Chondrocyte (in vitro differentiated cells): Measurements from ENCODE around the gene MYL6B. TPM values are rescaled to one million over a fixed set of nuclear protein-coding genes. Genes with fewer than 3 reads are reported as not detected.
A peak's percentile ranks its signal among the peaks of the same experiment; 100 is the strongest.

ENCODE experiments used
- DNase-seq: peaks from one replicate; pipeline ENCODE4 v3.0.0; 2021; ENCODE audit warnings: mixed read lengths, low spot score
- H3K27ac Mint-ChIP-seq: one replicate; pipeline ENCODE4 v1.8.0; 2021; ENCODE audit warnings: mild to moderate bottlenecking, moderate library complexity, mixed read lengths; ENCODE audit not compliant: unreplicated experiment
- H3K27me3 Mint-ChIP-seq: 2 replicates; pipeline ENCODE4 v1.8.0; 2021; ENCODE audit warnings: low read depth, mixed read lengths
- H3K36me3 Mint-ChIP-seq: 2 replicates; pipeline ENCODE4 v1.8.0; 2021; ENCODE audit warnings: low read depth, mixed read lengths
- H3K4me1 Mint-ChIP-seq: 2 replicates; pipeline ENCODE4 v1.8.0; 2021; ENCODE audit warnings: low read depth, mild to moderate bottlenecking, mixed read lengths
- H3K4me3 Mint-ChIP-seq: one replicate; pipeline ENCODE4 v1.8.0; 2021; ENCODE audit warnings: mild to moderate bottlenecking, moderate library complexity, mixed read lengths; ENCODE audit not compliant: unreplicated experiment
- H3K9me3 Mint-ChIP-seq: 2 replicates; pipeline ENCODE4 v1.8.0; 2021; ENCODE audit warnings: low read depth, mixed read lengths
- total RNA-seq: library from RNA; stranded (reverse); gene quantifications from 3 replicates; pipeline ENCODE4 v1.2.1, GENCODE V29; 2021
- TF ChIP-seq, protein P1 (sequence below): fragments of 200-600 bp; sonication (generic); IDR thresholded peaks from 2 replicates; pipeline ENCODE4 v1.5.0; 2021; ENCODE audit warnings: antibody characterized with exemption, mild to moderate bottlenecking, moderate library complexity

MYL6B gene
- total RNA-seq, 1 donor from 2014 or later = 70.5 TPM

DNA sequence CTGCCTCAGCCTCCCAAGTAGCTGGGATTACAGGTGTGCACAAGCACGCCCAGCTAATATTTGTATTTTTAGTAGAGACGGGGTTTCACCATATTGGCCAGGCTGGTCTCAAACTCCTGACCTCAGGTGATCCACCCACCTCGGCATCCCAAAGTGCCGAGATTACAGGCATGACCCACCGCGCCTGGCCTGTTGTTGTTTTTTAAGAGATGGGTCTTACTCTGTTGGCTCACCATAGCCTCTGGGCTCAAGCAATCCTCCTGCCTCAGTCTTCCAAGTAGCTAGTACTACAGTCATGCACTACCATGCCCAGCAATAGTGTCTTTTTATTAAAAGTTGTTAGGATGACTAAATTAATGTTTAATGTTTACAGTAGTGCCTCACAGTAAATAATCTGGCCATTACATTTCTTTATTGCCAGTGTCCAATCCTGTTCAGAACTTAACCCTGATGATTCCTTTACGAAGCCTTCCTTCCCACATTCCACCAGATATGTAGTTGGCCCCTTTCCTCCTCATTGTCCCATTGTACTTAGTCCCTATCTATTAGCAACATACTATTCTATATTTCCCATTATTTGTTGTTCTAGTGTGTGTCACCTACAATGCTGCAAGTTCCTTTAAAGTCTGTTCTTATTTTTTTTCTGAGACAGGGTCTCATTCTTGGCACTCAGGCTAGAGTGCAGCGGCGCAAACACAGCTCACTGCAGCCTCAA, 45.7 kb downstream of the MYL6B start:
- Mint-ChIP-seq H3K36me3 (no peaks in the 10 kb centered on the region), H3K27me3 (no peaks in the 10 kb centered on the region), H3K27ac (peak overlapping the region; percentile 91), H3K9me3 (no peaks in the 10 kb centered on the region), H3K4me3 (no peak overlapping the region), H3K4me1 (peaks cover 23% of the 10 kb centered on the region)
- DNase-seq = no peak
- TF ChIP-seq, protein P1, sequence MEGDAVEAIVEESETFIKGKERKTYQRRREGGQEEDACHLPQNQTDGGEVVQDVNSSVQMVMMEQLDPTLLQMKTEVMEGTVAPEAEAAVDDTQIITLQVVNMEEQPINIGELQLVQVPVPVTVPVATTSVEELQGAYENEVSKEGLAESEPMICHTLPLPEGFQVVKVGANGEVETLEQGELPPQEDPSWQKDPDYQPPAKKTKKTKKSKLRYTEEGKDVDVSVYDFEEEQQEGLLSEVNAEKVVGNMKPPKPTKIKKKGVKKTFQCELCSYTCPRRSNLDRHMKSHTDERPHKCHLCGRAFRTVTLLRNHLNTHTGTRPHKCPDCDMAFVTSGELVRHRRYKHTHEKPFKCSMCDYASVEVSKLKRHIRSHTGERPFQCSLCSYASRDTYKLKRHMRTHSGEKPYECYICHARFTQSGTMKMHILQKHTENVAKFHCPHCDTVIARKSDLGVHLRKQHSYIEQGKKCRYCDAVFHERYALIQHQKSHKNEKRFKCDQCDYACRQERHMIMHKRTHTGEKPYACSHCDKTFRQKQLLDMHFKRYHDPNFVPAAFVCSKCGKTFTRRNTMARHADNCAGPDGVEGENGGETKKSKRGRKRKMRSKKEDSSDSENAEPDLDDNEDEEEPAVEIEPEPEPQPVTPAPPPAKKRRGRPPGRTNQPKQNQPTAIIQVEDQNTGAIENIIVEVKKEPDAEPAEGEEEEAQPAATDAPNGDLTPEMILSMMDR = no peak

DNA sequence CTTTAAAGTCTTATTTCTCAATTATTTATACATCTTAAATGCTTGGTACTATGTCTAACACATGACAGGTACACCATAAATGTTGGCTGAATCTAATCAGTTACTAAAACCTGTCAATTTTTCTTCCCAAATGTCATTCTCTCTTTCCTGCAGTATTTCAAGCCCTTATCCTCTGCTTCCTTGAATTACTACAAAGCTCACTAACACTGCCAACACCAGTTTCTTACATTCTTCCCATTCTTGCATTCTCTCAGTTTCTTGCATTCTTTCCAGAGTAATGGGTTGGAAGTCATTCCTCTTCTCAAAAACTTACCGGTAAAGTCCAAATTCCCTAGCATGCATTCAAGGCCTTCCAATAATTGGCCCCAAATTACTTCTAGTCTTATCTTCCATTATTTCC, 46.4 kb downstream of the MYL6B start:
- Mint-ChIP-seq H3K27me3 (no peaks in the 10 kb centered on the region), H3K4me1 (peaks cover 18% of the 10 kb centered on the region), H3K4me3 (no peak overlapping the region), H3K36me3 (no peaks in the 10 kb centered on the region), H3K27ac (peak overlapping the region; percentile 3), H3K9me3 (no peaks in the 10 kb centered on the region)
- DNase-seq = no peak
- TF ChIP-seq, protein P1 = no peak

DNA sequence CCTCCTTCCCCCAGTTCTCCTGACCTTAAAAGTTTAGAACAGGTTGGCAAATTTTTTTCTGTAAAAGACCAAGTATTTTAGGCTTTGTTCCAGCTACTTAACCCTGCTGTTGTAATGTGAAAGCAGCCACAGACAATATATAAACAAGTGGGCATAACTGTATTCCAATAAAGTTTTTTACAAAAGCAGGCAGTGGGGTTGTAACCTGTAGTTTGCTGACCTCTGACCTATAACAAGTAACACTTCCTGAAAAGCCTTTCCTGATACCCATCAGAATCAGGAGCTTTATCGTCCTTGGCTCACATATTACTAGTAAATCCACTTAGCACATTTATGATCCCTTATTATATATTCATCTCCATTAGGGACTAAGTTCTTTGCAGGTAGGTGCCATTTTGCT, 50.0 kb downstream of the MYL6B start:
- H3K4me3 Mint-ChIP-seq = no peak overlapping the region
- no peak for DNase-seq
- peaks cover 10% of the 10 kb centered on the region for H3K4me1 Mint-ChIP-seq
- H3K9me3 Mint-ChIP-seq = no peaks in the 10 kb centered on the region
- no peaks in the 10 kb centered on the region for H3K27me3 Mint-ChIP-seq
- H3K36me3 Mint-ChIP-seq = peaks cover 22% of the 10 kb centered on the region
- H3K27ac Mint-ChIP-seq = no peak overlapping the region
- TF ChIP-seq, protein P1 = no peak

DNA sequence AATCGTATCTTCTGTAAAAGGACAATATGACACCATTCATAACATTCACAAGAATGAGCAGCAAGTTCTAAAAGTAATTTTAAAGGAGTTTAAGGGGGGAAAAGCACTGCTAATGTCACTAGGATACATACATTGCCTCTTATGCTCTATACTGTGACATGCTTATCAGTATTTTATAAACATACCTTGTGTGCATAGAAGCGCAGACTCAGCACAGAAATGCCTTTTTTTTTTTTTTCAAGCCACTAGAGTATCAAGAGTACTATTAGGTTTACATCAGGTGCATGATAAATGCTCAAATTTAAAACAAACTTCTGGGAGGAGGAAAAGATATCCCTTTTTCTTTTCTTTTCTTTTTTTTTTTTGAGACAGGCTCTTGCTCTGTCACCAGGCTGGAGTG, 50.5 kb downstream of the MYL6B start:
- TF ChIP-seq, protein P1 = no peak
- Mint-ChIP-seq H3K27me3 (no peaks in the 10 kb centered on the region), H3K27ac (no peak overlapping the region), H3K4me1 (peaks cover 6% of the 10 kb centered on the region), H3K4me3 (no peak overlapping the region), H3K36me3 (peaks cover 27% of the 10 kb centered on the region), H3K9me3 (no peaks in the 10 kb centered on the region)
- no peak for DNase-seq

DNA sequence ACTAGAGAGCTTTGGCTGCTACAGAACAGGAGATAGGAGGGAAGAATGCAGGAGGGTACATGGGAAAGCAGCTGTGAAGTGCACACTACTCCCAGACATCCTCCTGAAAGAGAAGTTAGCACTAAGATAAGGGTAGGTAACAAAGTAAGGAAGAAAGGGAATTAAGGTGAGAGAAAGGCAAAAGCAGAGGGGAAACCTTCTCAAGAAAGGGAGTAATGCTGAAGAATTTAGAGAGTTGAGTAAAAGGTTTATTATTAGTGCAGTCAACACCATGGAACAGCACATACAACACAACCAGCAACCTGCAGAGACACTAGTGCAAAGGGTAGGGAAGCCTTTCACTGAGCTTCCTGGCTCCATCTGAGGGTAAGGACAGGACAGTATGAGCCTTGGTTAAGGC, 51.9 kb downstream of the MYL6B start:
- Mint-ChIP-seq H3K27ac (no peak overlapping the region), H3K36me3 (peaks cover 31% of the 10 kb centered on the region), H3K4me3 (no peak overlapping the region)

More for the DNA sequence above, 51.9 kb downstream of the MYL6B start:
- Mint-ChIP-seq H3K27me3 (no peaks in the 10 kb centered on the region), H3K4me1 (no peaks in the 10 kb centered on the region), H3K9me3 (no peaks in the 10 kb centered on the region)
- TF ChIP-seq, protein P1 = no peak
- DNase-seq = no peak
